ENCODE results near the gene FLYWCH2. TPM values are rescaled to one million over a fixed set of nuclear protein-coding genes. Genes with fewer than 3 reads are reported as not detected.

Gene FLYWCH2
- total RNA-seq, 1 experiment from 2014 or later = 28.3 TPM

- DNase-seq (ENCODE audit: low read depth) = peak; percentile 44
These were observed 999 bp upstream of the FLYWCH2 start for GRCh38 chr16:2881783-2882649.

- peak; percentile 24 for DNase-seq (ENCODE audit: low read depth)
These were observed 468 bp downstream of the FLYWCH2 start for GRCh38 chr16:2883458-2883908.

- DNase-seq (ENCODE audit: low read depth) = no peak
These were observed 1.0 kb downstream of the FLYWCH2 start for GRCh38 chr16:2884041-2884451.

- no peak for DNase-seq (ENCODE audit: low read depth)
These were observed 11.2 kb downstream of the FLYWCH2 start for GRCh38 chr16:2894231-2894630.

- peak; percentile 79 for DNase-seq (ENCODE audit: low read depth)
These were observed 12.8 kb downstream of the FLYWCH2 start for GRCh38 chr16:2895813-2896212.

GRCh38 chr16:2896480-2897010, 13.5 kb downstream of the FLYWCH2 start:
- DNase-seq (ENCODE audit: low read depth) = no peak

GRCh38 chr16:2897110-2897509, 14.1 kb downstream of the FLYWCH2 start:
- DNase-seq (ENCODE audit: low read depth) = peak; percentile 51

GRCh38 chr16:2898831-2899563, 16.0 kb downstream of the FLYWCH2 start:
- no peak for DNase-seq (ENCODE audit: low read depth)

- no peak for DNase-seq (ENCODE audit: low read depth)
These were observed 16.6 kb downstream of the FLYWCH2 start for GRCh38 chr16:2899564-2900072.

- no peak for DNase-seq (ENCODE audit: low read depth)
These were observed 17.6 kb downstream of the FLYWCH2 start for GRCh38 chr16:2900526-2901075.

GRCh38 chr16:2902337-2903130, 19.5 kb downstream of the FLYWCH2 start:
- DNase-seq (ENCODE audit: low read depth) = no peak

GRCh38 chr16:2904100-2904921, 21.3 kb downstream of the FLYWCH2 start:
- peak; percentile 88 for DNase-seq (ENCODE audit: low read depth)

- no peak for DNase-seq (ENCODE audit: low read depth)
These were observed 21.9 kb downstream of the FLYWCH2 start for GRCh38 chr16:2904922-2905240.

- DNase-seq (ENCODE audit: low read depth) = peak; percentile 99
These were observed 22.4 kb downstream of the FLYWCH2 start for GRCh38 chr16:2905241-2905987.

- no peak for DNase-seq (ENCODE audit: low read depth)
These were observed 23.0 kb downstream of the FLYWCH2 start for GRCh38 chr16:2905988-2906387.

GRCh38 chr16:2907084-2907753, 24.2 kb downstream of the FLYWCH2 start:
- peak; percentile 50 for DNase-seq (ENCODE audit: low read depth)

- no peak for DNase-seq (ENCODE audit: low read depth)
These were observed 27.5 kb downstream of the FLYWCH2 start for GRCh38 chr16:2910441-2910969.

GRCh38 chr16:2911638-2912329, 28.8 kb downstream of the FLYWCH2 start, which contains the start of gene FLYWCH1:
Gene FLYWCH1 (plus strand): TSS chr16:2911931. CDS start chr16:2929686, 17,755 bp downstream.
- DNase-seq (ENCODE audit: low read depth) = peak; percentile 98
